NB4 (cell line): ENCODE data around the gene NIM1K.

Experiments
- DNase-seq: peaks from one replicate; pipeline ENCODE4 v3.0.0; 2010; ENCODE audit warnings: low read depth
- H3K4me3 ChIP-seq: one replicate; pipeline ENCODE4 v1.5.1; 2011; ENCODE audit warnings: mild to moderate bottlenecking, low read depth, low read length, moderate library complexity
- MYC ChIP-seq: IDR thresholded peaks from 2 replicates; pipeline ENCODE4 v1.6.1; 2011; ENCODE audit warnings: low read depth, low read length
- POLR2A ChIP-seq: IDR thresholded peaks from 2 replicates; pipeline ENCODE4 v1.6.1; 2011; ENCODE audit warnings: mild to moderate bottlenecking; ENCODE audit not compliant: insufficient read length; ENCODE audit errors: extremely low read depth
- TF ChIP-seq, protein P1 (sequence below): IDR thresholded peaks from 2 replicates; pipeline ENCODE4 v1.6.1; 2011; ENCODE audit warnings: low read depth, low read length
- TF ChIP-seq, protein P2 (sequence below): IDR thresholded peaks from one replicate; pipeline ENCODE4 v1.5.1; 2012; ENCODE audit warnings: low read depth, low read length

Gene NIM1K

DNA sequence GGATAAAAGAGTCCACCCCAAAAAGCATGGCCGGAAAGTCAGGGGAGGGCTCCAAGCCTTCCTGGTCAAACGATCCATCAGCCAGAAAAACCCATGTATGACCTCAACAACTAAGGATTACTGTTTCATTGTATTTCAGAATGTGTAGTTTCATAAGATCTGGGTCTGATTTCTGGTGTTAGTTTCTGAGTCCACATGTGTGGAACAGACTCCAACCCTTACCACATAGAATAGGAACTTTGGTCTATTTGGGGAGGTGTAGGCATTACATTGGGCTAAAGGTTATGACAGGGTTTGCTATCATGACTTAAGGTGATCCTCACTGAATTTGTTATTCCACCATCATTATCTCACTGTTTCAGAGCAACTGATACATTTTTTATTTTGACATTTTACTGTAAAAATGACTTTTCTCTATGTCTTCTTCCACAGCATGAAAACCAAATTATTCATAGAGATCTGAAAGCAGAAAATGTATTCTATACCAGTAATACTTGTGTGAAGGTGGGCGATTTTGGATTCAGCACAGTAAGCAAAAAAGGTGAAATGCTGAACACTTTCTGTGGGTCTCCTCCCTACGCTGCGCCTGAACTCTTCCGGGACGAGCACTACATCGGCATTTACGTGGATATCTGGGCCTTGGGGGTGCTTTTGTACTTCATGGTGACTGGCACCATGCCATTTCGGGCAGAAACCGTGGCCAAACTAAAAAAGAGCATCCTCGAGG lies 87.7 kb downstream of the NIM1K start:
- DNase-seq = no peak
- H3K4me3 ChIP-seq = no peak overlapping the region
- TF ChIP-seq, protein P1, sequence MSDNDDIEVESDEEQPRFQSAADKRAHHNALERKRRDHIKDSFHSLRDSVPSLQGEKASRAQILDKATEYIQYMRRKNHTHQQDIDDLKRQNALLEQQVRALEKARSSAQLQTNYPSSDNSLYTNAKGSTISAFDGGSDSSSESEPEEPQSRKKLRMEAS = no peak
- TF ChIP-seq, protein P2, sequence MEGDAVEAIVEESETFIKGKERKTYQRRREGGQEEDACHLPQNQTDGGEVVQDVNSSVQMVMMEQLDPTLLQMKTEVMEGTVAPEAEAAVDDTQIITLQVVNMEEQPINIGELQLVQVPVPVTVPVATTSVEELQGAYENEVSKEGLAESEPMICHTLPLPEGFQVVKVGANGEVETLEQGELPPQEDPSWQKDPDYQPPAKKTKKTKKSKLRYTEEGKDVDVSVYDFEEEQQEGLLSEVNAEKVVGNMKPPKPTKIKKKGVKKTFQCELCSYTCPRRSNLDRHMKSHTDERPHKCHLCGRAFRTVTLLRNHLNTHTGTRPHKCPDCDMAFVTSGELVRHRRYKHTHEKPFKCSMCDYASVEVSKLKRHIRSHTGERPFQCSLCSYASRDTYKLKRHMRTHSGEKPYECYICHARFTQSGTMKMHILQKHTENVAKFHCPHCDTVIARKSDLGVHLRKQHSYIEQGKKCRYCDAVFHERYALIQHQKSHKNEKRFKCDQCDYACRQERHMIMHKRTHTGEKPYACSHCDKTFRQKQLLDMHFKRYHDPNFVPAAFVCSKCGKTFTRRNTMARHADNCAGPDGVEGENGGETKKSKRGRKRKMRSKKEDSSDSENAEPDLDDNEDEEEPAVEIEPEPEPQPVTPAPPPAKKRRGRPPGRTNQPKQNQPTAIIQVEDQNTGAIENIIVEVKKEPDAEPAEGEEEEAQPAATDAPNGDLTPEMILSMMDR = no peak
- no peak for TF ChIP-seq POLR2A
- no peak for TF ChIP-seq MYC

DNA sequence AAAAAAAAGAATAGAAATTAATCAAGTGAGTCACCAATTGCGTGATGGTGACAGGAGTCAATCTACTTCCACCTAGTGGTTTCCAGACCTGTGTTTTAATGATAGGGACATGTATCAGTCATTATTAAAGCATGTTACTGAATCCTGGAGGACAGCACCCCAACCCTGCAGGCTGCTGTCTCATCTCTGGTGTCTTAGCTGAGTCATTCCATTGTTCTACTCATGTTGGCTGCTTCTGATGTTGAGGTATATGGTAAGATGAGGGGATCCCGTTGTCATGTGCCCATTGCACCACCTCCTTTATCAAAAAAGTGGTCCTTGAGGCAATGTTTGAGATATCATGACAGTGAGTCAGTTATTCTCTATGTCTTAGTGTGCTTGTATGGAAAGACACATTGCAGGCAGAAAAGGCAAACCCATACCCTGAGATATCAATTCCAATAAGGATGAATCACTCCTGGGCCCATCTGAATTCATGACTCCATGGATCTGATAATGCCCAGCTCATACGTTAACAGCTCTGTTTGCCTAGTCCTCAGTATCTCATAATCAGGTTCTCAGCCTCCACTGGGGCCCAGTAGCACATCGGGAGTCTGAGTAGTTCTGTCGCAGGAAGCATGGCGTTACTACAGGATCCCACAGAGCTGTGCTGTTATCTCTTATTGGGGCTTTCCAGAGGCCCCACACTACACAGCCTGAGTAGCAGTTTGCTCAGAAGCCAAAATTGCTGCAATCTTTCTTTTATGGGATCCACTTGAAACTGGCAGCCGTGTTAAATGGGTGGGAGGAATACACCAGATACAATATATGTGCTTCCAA lies 90.0 kb downstream of the NIM1K start:
- no peak for DNase-seq
- TF ChIP-seq, protein P1 = no peak
- TF ChIP-seq, protein P2 = no peak
- TF ChIP-seq POLR2A (no peak), MYC (no peak)
- no peak overlapping the region for H3K4me3 ChIP-seq

DNA sequence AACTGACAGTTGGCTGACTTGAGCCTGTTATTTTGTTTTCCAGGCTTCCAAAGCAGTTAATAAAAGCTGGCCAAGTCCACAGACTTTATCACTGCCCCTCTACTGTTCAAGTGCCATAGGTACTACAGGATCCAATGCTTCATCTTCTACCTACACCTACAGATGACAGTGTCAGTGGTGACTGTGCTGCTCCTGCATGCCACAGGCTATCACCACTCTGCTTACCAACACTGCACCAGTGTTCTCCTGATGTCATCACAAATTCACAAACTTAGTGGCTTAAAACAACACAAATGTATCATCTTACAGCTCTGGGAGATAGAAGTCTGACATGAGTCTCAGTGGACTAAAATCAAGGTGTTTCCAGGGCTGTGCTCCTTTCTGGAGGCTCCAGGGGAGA lies 94.6 kb downstream of the NIM1K start:
- TF ChIP-seq, protein P1 = no peak
- TF ChIP-seq MYC = no peak
- no peak for DNase-seq
- no peak overlapping the region for H3K4me3 ChIP-seq

DNA sequence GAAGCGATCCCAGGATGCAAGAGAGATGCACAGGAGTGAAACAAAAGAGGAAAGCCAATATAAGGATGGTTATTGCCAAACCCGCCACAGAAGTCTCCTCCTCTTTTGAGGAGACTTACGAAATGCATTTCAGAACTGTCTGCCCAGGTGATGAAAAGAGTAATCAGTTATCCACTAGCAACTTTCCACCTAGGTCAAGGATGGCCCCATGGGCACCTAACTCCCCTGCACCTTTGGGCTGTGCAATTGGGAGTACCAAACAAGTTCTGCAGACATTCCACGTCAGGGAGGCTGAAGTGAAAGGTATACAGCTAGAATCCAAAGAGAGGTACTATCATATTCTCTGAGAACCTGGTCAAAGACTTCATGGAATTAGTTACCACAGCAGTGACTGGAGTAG lies 95.5 kb downstream of the NIM1K start:
- TF ChIP-seq POLR2A = no peak
- no peak for DNase-seq

DNA sequence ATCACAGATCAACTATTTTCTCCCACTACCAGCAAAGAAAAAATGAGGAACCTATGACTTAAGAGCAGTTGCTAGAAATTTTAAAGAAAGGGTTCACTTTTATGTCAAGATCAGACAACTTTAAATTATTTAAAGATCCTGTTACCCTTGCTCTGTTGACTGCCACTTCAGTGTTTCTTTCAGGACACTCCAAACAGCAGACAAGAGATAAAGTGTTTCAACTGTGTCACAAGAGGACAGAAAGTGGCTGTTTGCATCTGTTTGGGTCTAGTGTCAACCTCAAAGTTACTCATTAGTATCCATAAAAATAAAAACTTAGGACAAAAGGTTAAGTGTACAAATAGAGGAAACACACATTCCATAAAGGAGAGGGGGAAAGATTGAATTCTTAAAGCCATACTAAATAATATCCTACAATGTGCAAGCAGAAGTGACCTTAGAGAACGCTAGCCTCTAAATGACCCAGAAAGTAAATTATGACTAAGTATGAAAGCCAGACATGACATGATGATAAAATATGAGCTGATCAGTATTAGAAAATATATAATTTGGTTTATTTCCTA lies 96.3 kb downstream of the NIM1K start:
- TF ChIP-seq, protein P1 = no peak
- TF ChIP-seq MYC (no peak), POLR2A (no peak)
- TF ChIP-seq, protein P2 = no peak
- no peak for DNase-seq
- no peak overlapping the region for H3K4me3 ChIP-seq

More for the DNA sequence above, 95.5 kb downstream of the NIM1K start:
- no peak overlapping the region for H3K4me3 ChIP-seq

DNA sequence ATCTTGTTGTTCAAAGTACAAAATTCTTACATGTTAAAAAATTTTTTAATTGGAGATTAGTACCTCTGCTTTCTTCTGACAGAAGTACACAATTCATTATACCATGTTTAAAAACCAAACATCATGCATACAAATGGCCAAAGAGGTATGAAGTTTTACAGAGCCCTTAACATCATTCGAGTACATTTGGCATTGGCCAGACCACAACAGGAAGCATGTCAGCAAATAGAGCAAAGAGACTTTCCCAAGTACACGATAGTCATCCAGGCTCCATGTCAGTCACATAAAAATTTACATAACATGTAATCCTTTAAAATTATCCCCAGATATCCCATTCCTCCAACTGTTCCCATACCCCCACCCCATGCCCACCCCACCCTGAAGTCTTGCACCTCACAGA lies 98.7 kb downstream of the NIM1K start:
- DNase-seq = no peak
- TF ChIP-seq, protein P2 = no peak
- TF ChIP-seq POLR2A = no peak
- no peak for TF ChIP-seq MYC
- TF ChIP-seq, protein P1 = no peak

More for the DNA sequence above, 98.7 kb downstream of the NIM1K start:
- H3K4me3 ChIP-seq = no peak overlapping the region
